AG04449 (cell line): ENCODE results near the gene CIBAR2.

ENCODE experiments used
- CTCF ChIA-PET: fragments of 350-600 bp; formaldehyde crosslinking; extraction: SDS; loops from one replicate; lab custom pipeline; 2021; ENCODE audit warnings: antibody characterized with exemption; lab: Yijun Ruan, JAX
- POLR2A ChIA-PET: fragments of 400-600, 350-600 bp; formaldehyde crosslinking; extraction: SDS; loops from one replicate; lab custom pipeline; 2020; ENCODE audit warnings: antibody characterized with exemption, inconsistent platforms; lab: Yijun Ruan, JAX
- DNase-seq: peaks from one replicate; pipeline ENCODE4 v3.0.0-alpha.2; 2010; ENCODE audit warnings: low read depth, low spot score
- H3K4me3 ChIP-seq: 2 replicates; pipeline ENCODE4 v1.5.1; 2011; ENCODE audit warnings: low read depth, mild to moderate bottlenecking, control low read depth, low read length
- TF ChIP-seq, protein P1 (sequence below): IDR thresholded peaks from one replicate; pipeline ENCODE4 v1.5.1; 2011; ENCODE audit warnings: mild to moderate bottlenecking, moderate library complexity, low read length, control low read depth, inconsistent platforms; ENCODE audit not compliant: insufficient read depth; ENCODE audit errors: missing control alignments

The CIBAR2 gene

DNA sequence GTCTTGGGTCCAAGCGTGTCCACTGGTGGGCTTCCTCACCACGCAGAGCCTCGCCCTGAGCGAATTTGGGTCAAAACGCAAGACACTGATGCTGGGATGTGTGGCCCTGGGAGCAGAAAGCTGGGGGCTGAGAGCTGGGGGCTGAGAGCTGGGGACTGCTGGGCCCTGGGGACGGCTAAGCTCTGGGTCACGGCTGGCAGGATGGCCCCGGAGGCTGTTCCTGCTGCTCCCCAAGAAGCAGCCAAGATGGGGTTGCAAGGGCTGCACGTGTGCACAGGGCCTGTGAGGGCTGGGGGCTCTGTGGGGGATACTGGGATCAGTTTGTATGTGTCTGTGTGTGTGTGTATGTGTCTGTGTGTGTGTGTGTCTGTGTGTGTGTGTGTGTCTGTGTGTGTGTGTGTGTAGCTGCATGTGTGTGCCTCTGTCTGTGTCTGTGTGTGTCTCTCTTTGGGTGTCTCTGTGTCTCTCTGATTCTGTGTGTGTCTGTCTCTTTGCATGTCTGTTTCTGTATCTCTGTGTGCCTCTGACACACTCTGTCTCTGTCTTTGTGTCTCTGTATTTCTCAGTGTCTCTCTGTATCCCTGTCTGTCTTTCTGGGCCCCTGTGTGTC is 38.2 kb upstream of the CIBAR2 start:
- TF ChIP-seq, protein P1, sequence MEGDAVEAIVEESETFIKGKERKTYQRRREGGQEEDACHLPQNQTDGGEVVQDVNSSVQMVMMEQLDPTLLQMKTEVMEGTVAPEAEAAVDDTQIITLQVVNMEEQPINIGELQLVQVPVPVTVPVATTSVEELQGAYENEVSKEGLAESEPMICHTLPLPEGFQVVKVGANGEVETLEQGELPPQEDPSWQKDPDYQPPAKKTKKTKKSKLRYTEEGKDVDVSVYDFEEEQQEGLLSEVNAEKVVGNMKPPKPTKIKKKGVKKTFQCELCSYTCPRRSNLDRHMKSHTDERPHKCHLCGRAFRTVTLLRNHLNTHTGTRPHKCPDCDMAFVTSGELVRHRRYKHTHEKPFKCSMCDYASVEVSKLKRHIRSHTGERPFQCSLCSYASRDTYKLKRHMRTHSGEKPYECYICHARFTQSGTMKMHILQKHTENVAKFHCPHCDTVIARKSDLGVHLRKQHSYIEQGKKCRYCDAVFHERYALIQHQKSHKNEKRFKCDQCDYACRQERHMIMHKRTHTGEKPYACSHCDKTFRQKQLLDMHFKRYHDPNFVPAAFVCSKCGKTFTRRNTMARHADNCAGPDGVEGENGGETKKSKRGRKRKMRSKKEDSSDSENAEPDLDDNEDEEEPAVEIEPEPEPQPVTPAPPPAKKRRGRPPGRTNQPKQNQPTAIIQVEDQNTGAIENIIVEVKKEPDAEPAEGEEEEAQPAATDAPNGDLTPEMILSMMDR, result no peak
- ChIA-PET POLR2A (no interaction called here), CTCF (interaction anchor here (0.7 to 2.1 kb wide), 3 partner anchors 10 to 95 kb away, joined by 3 to 8 read pairs (median 3); no protein-coding TSS in a partner anchor)
- no peak overlapping the region for H3K4me3 ChIP-seq
- no peak for DNase-seq

DNA sequence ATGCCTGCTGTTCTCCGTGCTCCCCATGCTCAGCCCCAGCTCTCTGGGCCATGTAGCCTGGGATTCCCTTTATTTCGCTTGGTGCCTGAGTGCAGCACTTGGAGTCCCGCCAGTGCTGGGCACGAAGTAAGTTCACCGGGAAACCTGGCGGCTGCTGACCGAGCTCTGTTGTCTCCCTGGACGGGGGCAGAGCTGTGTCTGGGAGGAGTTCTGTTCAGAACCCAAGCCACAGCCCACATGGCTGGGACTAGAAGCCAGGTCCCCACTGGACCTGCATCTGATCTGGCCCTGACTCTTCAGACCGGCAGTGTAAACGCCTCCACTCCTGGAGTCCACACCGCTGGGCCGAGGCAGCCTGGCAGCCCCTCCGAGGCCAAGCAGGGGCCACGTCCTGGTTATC is 37.5 kb upstream of the CIBAR2 start:
- POLR2A ChIA-PET, result interaction anchor here (0.7 kb wide), 1 partner anchor 9 kb away, joined by 3 read pairs; no protein-coding TSS in a partner anchor
- H3K4me3 ChIP-seq, result no peak overlapping the region
- TF ChIP-seq, protein P1, result no peak
- DNase-seq, result no peak
- CTCF ChIA-PET, result interaction anchor here (0.7 to 2.1 kb wide), 5 partner anchors 9 to 96 kb away, joined by 3 to 8 read pairs (median 3); no protein-coding TSS in a partner anchor

DNA sequence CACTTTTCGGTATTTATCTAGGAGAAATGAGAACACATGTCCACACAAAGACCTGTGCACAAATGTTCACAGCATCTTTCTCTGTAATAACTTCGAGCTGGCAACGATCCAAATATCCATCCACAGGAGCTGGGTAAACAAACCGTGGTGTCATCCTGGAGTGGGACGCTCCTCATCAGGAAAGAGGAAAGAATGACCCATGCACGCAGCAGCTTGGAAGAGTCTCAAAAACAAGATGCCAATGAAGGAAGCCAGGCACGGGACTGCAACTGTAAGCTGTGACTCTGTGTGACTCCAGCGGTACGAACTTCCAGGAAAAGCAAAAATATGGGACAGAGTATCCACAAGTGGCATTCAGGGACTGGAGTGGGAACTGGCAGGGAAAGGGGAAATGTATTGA is 36.7 kb upstream of the CIBAR2 start:
- POLR2A ChIA-PET, result interaction anchor here (0.7 kb wide), 1 partner anchor 8 kb away, joined by 3 read pairs; no protein-coding TSS in a partner anchor
- TF ChIP-seq, protein P1, result no peak
- CTCF ChIA-PET, result interaction anchor here (1.0 to 2.1 kb wide), 4 partner anchors 8 to 14 kb away, joined by 3 to 8 read pairs (median 3); no protein-coding TSS in a partner anchor
- no peak for DNase-seq
- no peak overlapping the region for H3K4me3 ChIP-seq

DNA sequence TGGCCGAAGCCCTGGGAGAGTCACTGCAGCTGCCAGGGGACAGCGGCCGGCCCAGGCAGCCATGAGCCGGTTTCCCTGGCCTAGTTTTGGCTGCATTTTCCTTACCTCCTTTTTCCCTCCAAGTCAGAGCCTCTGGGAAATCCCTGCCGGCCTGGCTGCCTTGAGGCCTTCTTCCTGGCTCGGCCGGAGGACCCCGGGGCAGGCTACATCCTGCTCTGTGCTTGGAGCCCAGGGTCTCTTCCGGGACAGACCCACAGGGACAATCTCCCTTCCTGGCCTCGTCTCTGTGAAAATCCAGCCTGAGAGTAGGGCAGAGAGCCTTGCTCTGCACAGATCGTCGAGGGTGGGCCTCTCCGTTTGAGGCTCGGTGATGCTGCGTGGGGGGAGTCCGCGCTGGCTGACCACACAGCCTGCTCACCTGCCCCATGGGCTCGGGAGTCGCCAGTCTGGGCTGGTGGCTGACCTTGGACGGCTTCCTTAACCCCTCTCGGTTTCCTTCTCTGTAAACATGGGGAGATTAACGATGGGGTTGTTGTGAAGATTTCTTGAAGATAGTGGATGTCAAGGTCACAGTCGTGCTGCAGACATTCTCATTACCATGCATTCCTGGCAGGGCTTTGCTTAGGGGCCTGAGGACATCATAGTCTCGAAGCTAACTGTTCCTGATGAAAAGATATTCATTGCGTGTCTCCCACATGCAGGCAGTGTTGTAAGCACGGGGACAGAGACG is 34.8 kb upstream of the CIBAR2 start:
- no peak overlapping the region for H3K4me3 ChIP-seq
- TF ChIP-seq, protein P1, result no peak
- ChIA-PET CTCF (no interaction called here), POLR2A (no interaction called here)
- DNase-seq, result no peak

DNA sequence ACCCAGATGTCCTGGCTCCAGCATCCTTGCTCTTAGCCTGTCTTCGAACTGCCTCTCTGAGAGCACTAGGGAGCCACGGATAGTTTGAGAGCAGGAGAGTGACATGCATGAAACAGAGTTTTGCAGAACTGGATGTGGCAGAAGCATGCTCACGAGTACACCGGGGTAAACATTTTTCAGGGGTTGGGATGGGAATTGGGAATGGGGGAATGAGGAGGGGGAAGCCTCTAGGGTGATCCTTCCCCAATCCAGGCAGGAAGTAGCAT is 34.2 kb upstream of the CIBAR2 start:
- ChIA-PET POLR2A (no interaction called here), CTCF (no interaction called here)

More for the DNA sequence above, 34.2 kb upstream of the CIBAR2 start:
- no peak overlapping the region for H3K4me3 ChIP-seq
- no peak for DNase-seq
- TF ChIP-seq, protein P1, result no peak
